HepG2 (cell line): ENCODE results near the gene EDC3. TPM values are rescaled to one million over a fixed set of nuclear protein-coding genes. Genes with fewer than 3 reads are reported as not detected.
A peak's percentile ranks its signal among the peaks of the same experiment; 100 is the strongest.

Experiments used
- ATAD3A ChIP-seq: sonication (generic); formaldehyde crosslinking; IDR thresholded peaks from 2 replicates; pipeline ENCODE4 v1.4.0; 2020; ENCODE audit warnings: missing genetic modification reagents
- ATF4 ChIP-seq, 2 experiments: fragments of 450-650 bp in 1 of 2; sonication (generic) in 1 of 2; formaldehyde crosslinking; IDR thresholded peaks; 2 replicates each; pipeline versions ENCODE4 v1.5.0 to v1.8.0; 2020 to 2022; ENCODE audit warnings: mild to moderate bottlenecking in 1 of 2, missing genetic modification reagents in 1 of 2
- CAMTA2 ChIP-seq: sonication (generic); formaldehyde crosslinking; IDR thresholded peaks from 2 replicates; pipeline ENCODE4 v1.4.0; 2020; ENCODE audit warnings: mild to moderate bottlenecking, missing genetic modification reagents, borderline replicate concordance
- DMAP1 ChIP-seq: IDR thresholded peaks from 2 replicates; pipeline ENCODE4 v1.6.1; 2016
- E2F1 ChIP-seq: sonication (generic); formaldehyde crosslinking; IDR thresholded peaks from 2 replicates; pipeline ENCODE4 v1.5.0; 2020; ENCODE audit warnings: missing genetic modification reagents
- ESRRA ChIP-seq: sonication (generic); formaldehyde crosslinking; IDR thresholded peaks from 2 replicates; pipeline ENCODE4 v1.5.1; 2020; ENCODE audit warnings: mild to moderate bottlenecking, low read depth, missing genetic modification reagents
- ETV5 ChIP-seq: IDR thresholded peaks from 2 replicates; pipeline ENCODE4 v1.6.1; 2018; ENCODE audit warnings: missing biosample characterization, missing genetic modification reagents, inconsistent platforms, borderline replicate concordance
- HMG20A ChIP-seq: IDR thresholded peaks from 2 replicates; pipeline ENCODE4 v1.6.1; 2016; ENCODE audit warnings: borderline replicate concordance
- HOXA9 ChIP-seq: sonication (generic); formaldehyde crosslinking; IDR thresholded peaks from 2 replicates; pipeline ENCODE4 v1.8.1; 2022; ENCODE audit warnings: missing genetic modification reagents, mild to moderate bottlenecking, moderate library complexity, borderline replicate concordance
- KMT2B ChIP-seq: IDR thresholded peaks from 2 replicates; pipeline ENCODE4 v1.6.1; 2016; ENCODE audit warnings: missing genetic modification reagents, missing compliant biosample characterization
- MAFF ChIP-seq: IDR thresholded peaks from 2 replicates; pipeline ENCODE4 v1.6.1; 2011; ENCODE audit warnings: low read depth, low read length, improper control_type of control experiment
- MED1 ChIP-seq: sonication (generic); formaldehyde crosslinking; IDR thresholded peaks from 2 replicates; pipeline ENCODE4 v1.4.0; 2020; ENCODE audit warnings: missing genetic modification reagents
- NR2F1 ChIP-seq, 2 experiments: fragments of 450-650 bp in 1 of 2; formaldehyde crosslinking in 1 of 2; IDR thresholded peaks; 2 replicates each; pipeline versions ENCODE4 v1.5.0 to v1.6.1; 2016 to 2020; ENCODE audit warnings: mild to moderate bottlenecking in 1 of 2, missing compliant biosample characterization in 1 of 2, missing genetic modification reagents in 1 of 2, moderate library complexity in 1 of 2
- NRL ChIP-seq: sonication (generic); formaldehyde crosslinking; IDR thresholded peaks from 2 replicates; pipeline ENCODE4 v1.5.0; 2020; ENCODE audit warnings: missing genetic modification reagents, mild to moderate bottlenecking, moderate library complexity, borderline replicate concordance
- ONECUT2 ChIP-seq: sonication (generic); formaldehyde crosslinking; IDR thresholded peaks from 2 replicates; pipeline ENCODE4 v1.4.0; 2020; ENCODE audit warnings: missing genetic modification reagents
- POLR2A ChIP-seq, 2 experiments: IDR thresholded peaks; 2 replicates each; pipeline ENCODE4 v1.6.1; 2011; ENCODE audit warnings: low read depth in 2 of 2, low read length in 2 of 2, mild to moderate bottlenecking in 1 of 2, moderate library complexity in 1 of 2; ENCODE audit not compliant: insufficient read depth in 1 of 2
- RAD21 ChIP-seq: fragments of 450-650 bp; formaldehyde crosslinking; IDR thresholded peaks from 2 replicates; pipeline ENCODE4 v1.5.0; 2020; ENCODE audit warnings: mild to moderate bottlenecking
- RAD51 ChIP-seq: fragments of 450-650 bp; IDR thresholded peaks from 2 replicates; pipeline ENCODE4 v1.6.1; 2016; ENCODE audit warnings: borderline replicate concordance
- RFX1 ChIP-seq: fragments of 450-650 bp; IDR thresholded peaks from 2 replicates; pipeline ENCODE4 v1.6.1; 2017
- SRSF4 ChIP-seq: fragments of 200-400 bp; formaldehyde crosslinking; IDR thresholded peaks from one replicate; pipeline ENCODE4 v1.6.1; 2018; ENCODE audit warnings: mild to moderate bottlenecking, low read depth, low read length, moderate library complexity; ENCODE audit not compliant: poor library complexity, severe bottlenecking
- TRIM24 ChIP-seq: sonication (generic); formaldehyde crosslinking; IDR thresholded peaks from 2 replicates; pipeline ENCODE4 v1.8.0; 2022; ENCODE audit warnings: mild to moderate bottlenecking, missing genetic modification reagents
- XRCC5 ChIP-seq: fragments of 200-400 bp; formaldehyde crosslinking; optimal IDR thresholded peaks from 2 replicates; pipeline ENCODE3; 2017; ENCODE audit warnings: mild to moderate bottlenecking, low read length
- ZBTB21 ChIP-seq: sonication (generic); formaldehyde crosslinking; IDR thresholded peaks from 2 replicates; pipeline ENCODE4 v1.4.0; 2020; ENCODE audit warnings: missing genetic modification reagents
- ZBTB44 ChIP-seq: sonication (generic); formaldehyde crosslinking; IDR thresholded peaks from 2 replicates; pipeline ENCODE4 v1.4.0; 2020; ENCODE audit warnings: missing genetic modification reagents
- ZFY ChIP-seq: sonication (generic); formaldehyde crosslinking; IDR thresholded peaks from 2 replicates; pipeline ENCODE4 v1.4.0; 2020; ENCODE audit warnings: missing genetic modification reagents
- ZNF670 ChIP-seq: sonication (generic); formaldehyde crosslinking; IDR thresholded peaks from 2 replicates; pipeline ENCODE4 v1.8.0; 2022; ENCODE audit warnings: mild to moderate bottlenecking, missing genetic modification reagents, borderline replicate concordance
- ZNF678 ChIP-seq: sonication (generic); formaldehyde crosslinking; IDR thresholded peaks from 2 replicates; pipeline ENCODE4 v1.4.0; 2020; ENCODE audit warnings: mild to moderate bottlenecking, missing genetic modification reagents
- polyA plus RNA-seq, 8 experiments: library from polyadenylated mRNA; depleted of rRNA in 3 of 8; stranded (reverse) in 7 of 8; unstranded in 1 of 8; fragments of >200 nt; fragmentation: Illumina TruSeq in 4 of 8; extraction: Trizol in 4 of 8; gene quantifications; 2 replicates each; pipeline versions ENCODE4 v1.2.1 to v1.2.3, GENCODE V29; 2011 to 2016; ENCODE audit warnings: low read depth in 4 of 8, missing spikeins in 1 of 8, mixed read lengths in 1 of 8; ENCODE audit not compliant: insufficient read depth in 1 of 8
- total RNA-seq, 5 experiments: library from RNA; depleted of rRNA; stranded (reverse); fragments of >200 nt; fragmentation: Illumina TruSeq; extraction: Trizol; gene quantifications; 2 replicates each; pipeline ENCODE4 v1.2.3, GENCODE V29; 2016; ENCODE audit warnings: low read depth in 1 of 5

EDC3 gene
- total and polyA plus RNA-seq, 2 of the 13 experiments (the other 11 are each of a cell fraction or from before 2014, with no cell fraction given) = 17.4 to 32.0 TPM

GRCh38 chr15:74725845-74726773 is 30.3 kb upstream of the EDC3 start (continued):
- TF ChIP-seq E2F1 (CRISPR knock-in tag) (no peak; the same call in 1 of the 2 replicates), SRSF4 (no peak), ZFY (CRISPR knock-in tag) (peak; percentile 37), TRIM24 (CRISPR knock-in tag) (no peak), NR2F1 (CRISPR knock-in tag; IDR thresholded peaks at IDR 0.05) (peak; percentile 88 to 93), ATF4 (CRISPR knock-in tag; IDR thresholded peaks at IDR 0.05) (peak in 1 of 2 experiments; percentile 68; a peak in 1 of 4 replicates), MAFF (no peak), ONECUT2 (no peak), ATAD3A (CRISPR knock-in tag) (no peak), POLR2A (IDR thresholded peaks at IDR 0.05; ENCODE audit: insufficient read depth in 1 of 2, low read depth in 2 of 2, low read length in 2 of 2) (peak; percentile 58 to 77), ETV5 (peak; percentile 55; the same call in 1 of the 2 replicates), RAD21 (CRISPR knock-in tag) (peak; percentile 40; the same call in 1 of the 2 replicates), CAMTA2 (CRISPR knock-in tag) (peak; percentile 25; the same call in 1 of the 2 replicates), NRL (CRISPR knock-in tag) (peak; percentile 42; the same call in 1 of the 2 replicates), HMG20A (no peak; the same call in 1 of the 2 replicates), HOXA9 (CRISPR knock-in tag) (no peak), MED1 (CRISPR knock-in tag) (no peak; the same call in 1 of the 2 replicates), RAD51 (no peak), ZBTB44 (CRISPR knock-in tag) (no peak), KMT2B (0 out of 2 replicates have a peak, but pooled peaks have one; percentile 24), RFX1 (no peak), ZNF678 (no peak), XRCC5 (peak; percentile 17), ESRRA (CRISPR knock-in tag) (no peak), DMAP1 (CRISPR knock-in tag) (peak; percentile 65; the same call in 1 of the 2 replicates), ZBTB21 (CRISPR knock-in tag) (no peak), ZNF670 (peak; percentile 91)
